Activated T-cell treated with anti-CD3 and anti-CD28 coated beads, Interleukin-2, amount 50 U/mL, for 4 hours (primary cell): Measurements from ENCODE around the gene FECH. TPM values are rescaled to one million over a fixed set of nuclear protein-coding genes. Genes with fewer than 3 reads are reported as not detected.

Source experiments
- ATAC-seq, 2 donors: fragments of 200-7000 bp; cut with Tn5 transposase; one replicate each; pipeline ENCODE4 v1.10.0; 2021
- DNase-seq: peaks from one replicate; pipeline ENCODE4 v3.0.0-alpha.2; 2020
- H3K27me3 Mint-ChIP-seq: one replicate; pipeline ENCODE4 v1.8.0; 2021; ENCODE audit warnings: low read depth, mixed read lengths
- H3K36me3 Mint-ChIP-seq: one replicate; pipeline ENCODE4 v1.8.0; 2022; ENCODE audit warnings: mixed read lengths; ENCODE audit not compliant: insufficient read depth
- H3K4me1 Mint-ChIP-seq: one replicate; pipeline ENCODE4 v1.8.0; 2021; ENCODE audit warnings: low read depth, mixed read lengths
- H3K4me3 Mint-ChIP-seq: one replicate; pipeline ENCODE4 v1.8.0; 2021; ENCODE audit warnings: mild to moderate bottlenecking, moderate library complexity, mixed read lengths
- H3K9me3 Mint-ChIP-seq: one replicate; pipeline ENCODE4 v1.8.0; 2021; ENCODE audit warnings: mixed read lengths
- total RNA-seq, 3 donors: library from RNA; stranded (reverse); gene quantifications; one replicate each; pipeline ENCODE4 v1.2.1, GENCODE V29; 2021

FECH gene, protein sequence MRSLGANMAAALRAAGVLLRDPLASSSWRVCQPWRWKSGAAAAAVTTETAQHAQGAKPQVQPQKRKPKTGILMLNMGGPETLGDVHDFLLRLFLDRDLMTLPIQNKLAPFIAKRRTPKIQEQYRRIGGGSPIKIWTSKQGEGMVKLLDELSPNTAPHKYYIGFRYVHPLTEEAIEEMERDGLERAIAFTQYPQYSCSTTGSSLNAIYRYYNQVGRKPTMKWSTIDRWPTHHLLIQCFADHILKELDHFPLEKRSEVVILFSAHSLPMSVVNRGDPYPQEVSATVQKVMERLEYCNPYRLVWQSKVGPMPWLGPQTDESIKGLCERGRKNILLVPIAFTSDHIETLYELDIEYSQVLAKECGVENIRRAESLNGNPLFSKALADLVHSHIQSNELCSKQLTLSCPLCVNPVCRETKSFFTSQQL
- total RNA-seq: 10 to 100 TPM; 14.7 to 18.7 (median 17.8) TPM

DNA sequence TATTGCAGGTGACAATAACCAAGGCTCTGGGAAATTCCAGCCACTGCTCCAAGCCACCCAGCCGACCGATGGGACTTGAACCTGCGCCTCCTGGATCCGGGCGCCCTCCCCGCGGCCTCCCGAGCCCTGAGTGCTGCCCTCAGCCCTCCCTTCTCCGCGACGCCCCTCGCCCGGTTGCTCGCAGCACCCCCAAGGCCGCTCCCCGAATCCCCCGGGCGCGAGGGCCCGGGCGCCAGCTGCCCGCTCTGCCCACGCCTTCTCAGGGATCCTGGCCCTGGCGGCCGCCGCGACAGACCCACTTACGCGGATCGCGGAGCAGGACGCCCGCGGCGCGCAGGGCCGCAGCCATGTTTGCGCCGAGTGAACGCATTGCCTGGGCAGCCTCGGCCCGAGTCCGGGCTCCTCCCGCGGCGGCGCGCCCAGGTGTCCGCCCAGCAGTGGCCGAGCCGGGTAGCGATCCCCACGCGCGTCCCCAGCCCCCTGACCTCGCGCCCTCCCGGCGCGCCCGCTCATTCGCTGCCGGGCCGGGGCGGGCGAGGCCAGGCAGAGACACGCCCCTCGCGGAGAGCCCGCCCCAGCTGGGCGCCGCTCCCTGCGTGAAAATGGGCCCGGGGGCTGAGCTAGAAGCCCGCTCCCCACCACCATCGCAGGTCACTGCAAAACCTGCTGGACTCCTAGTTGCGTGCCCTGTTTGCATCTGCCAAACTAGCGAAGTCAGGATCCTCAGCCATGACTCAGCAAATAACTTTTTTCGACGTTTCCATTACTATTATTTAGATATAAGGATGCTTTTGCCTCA, at the start of gene FECH:
TSS of gene FECH (minus strand) at position 452 of the 799 bp plus-strand sequence. CDS start at position 370, 82 bp downstream.
- H3K4me1 Mint-ChIP-seq: peaks cover 24% of the 10 kb centered on the region
- peak within 1 kb of the TSS; percentile 85 for H3K4me3 Mint-ChIP-seq
- no peaks in the 10 kb centered on the region for H3K27me3 Mint-ChIP-seq
- H3K36me3 Mint-ChIP-seq: peaks cover 5% of the 10 kb centered on the region
- ATAC-seq (peak; percentile 97 to 98), DNase-seq (peak; percentile 50)
- no peaks in the 10 kb centered on the region for H3K9me3 Mint-ChIP-seq

- DNase-seq (no peak), ATAC-seq (no peak)
- no peak overlapping the region for H3K4me3 Mint-ChIP-seq
- no peaks in the 10 kb centered on the region for H3K27me3 Mint-ChIP-seq
- peaks cover 17% of the 10 kb centered on the region for H3K4me1 Mint-ChIP-seq
- H3K36me3 Mint-ChIP-seq: peaks cover 9% of the 10 kb centered on the region
- H3K9me3 Mint-ChIP-seq: no peaks in the 10 kb centered on the region
Observed at GRCh38 chr18:57635003-57635822, 48.7 kb upstream of the FECH start.

DNA sequence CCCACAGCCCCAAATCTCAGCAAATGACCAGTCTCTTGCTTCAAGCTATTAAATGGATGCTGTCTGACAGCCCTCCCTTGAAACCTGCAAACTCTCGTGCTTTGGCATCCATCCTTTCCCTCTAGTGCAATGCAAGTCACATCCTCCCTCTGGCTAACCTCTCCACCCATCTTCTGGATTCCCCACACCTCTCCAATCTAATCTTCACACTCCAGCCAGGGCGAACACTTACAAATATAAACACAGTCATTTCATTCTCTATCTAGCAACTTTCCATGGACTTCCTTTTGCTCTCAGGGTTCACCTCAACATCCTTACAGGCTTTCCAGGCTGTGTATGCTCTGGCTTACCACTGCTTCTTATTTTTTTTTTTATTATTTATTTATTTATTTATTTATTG, 45.2 kb upstream of the FECH start:
- Mint-ChIP-seq H3K4me1 (peaks cover 21% of the 10 kb centered on the region), H3K9me3 (no peaks in the 10 kb centered on the region)
- ATAC-seq: no peak

GRCh38 chr18:57630754-57631595, 44.5 kb upstream of the FECH start:
- H3K4me3 Mint-ChIP-seq: peak overlapping the region; percentile 97
- no peaks in the 10 kb centered on the region for H3K9me3 Mint-ChIP-seq
- no peak for DNase-seq
- no peaks in the 10 kb centered on the region for H3K27me3 Mint-ChIP-seq
- H3K4me1 Mint-ChIP-seq: peaks cover 21% of the 10 kb centered on the region
- H3K36me3 Mint-ChIP-seq: peaks cover 2% of the 10 kb centered on the region
- ATAC-seq: no peak

More for the DNA sequence above, 45.2 kb upstream of the FECH start:
- Mint-ChIP-seq H3K4me3 (peak overlapping the region; percentile 97), H3K36me3 (peaks cover 2% of the 10 kb centered on the region), H3K27me3 (no peaks in the 10 kb centered on the region)
- DNase-seq: no peak

DNA sequence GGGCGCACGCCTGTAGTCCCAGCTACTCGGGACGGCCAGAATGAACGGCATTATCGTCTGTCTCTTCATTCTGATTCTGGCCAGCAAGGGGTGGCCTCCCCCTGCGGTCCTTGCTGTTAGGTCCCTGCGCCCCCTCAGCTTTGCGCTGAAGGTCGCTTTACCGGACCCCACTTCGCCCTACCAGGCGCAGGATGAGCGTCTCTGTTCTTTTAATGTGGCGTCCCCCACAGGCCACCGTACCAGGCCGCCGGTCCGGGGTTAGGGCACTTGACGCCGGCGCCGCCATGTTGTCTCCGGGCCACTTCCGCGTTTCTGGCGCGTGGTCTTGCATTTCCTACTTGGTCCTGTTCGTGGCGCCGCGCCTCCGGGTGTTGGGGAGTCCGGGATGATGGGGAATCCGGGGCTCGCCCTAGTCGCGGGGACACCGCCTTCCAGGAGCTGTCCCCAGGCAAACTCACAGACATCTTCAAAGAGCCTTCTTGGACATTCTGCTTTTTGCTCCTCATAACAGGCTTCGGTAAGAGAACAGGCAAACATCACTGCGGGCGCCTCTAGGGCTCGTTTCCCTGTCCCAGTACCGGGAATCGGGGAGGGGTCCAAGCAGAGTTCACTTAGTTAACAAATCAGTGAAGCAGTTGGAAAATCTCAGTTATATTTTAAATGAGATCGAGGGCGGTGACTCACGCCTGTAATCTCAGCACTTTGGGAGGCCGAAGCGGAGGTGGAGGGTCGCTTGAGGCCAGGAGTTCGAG, 43.7 kb upstream of the FECH start:
- H3K27me3 Mint-ChIP-seq: no peaks in the 10 kb centered on the region
- H3K36me3 Mint-ChIP-seq: no peaks in the 10 kb centered on the region
- peaks cover 18% of the 10 kb centered on the region for H3K4me1 Mint-ChIP-seq
- no peaks in the 10 kb centered on the region for H3K9me3 Mint-ChIP-seq
- ATAC-seq: peak; percentile 96 to 97
- H3K4me3 Mint-ChIP-seq: peak overlapping the region; percentile 97
- peak; percentile 94 for DNase-seq

- Mint-ChIP-seq H3K9me3 (no peaks in the 10 kb centered on the region), H3K36me3 (no peaks in the 10 kb centered on the region), H3K4me3 (peak overlapping the region; percentile 97), H3K4me1 (peaks cover 18% of the 10 kb centered on the region), H3K27me3 (no peaks in the 10 kb centered on the region)
- ATAC-seq (no peak), DNase-seq (no peak)
Observed at GRCh38 chr18:57629422-57629821, 42.9 kb upstream of the FECH start.

DNA sequence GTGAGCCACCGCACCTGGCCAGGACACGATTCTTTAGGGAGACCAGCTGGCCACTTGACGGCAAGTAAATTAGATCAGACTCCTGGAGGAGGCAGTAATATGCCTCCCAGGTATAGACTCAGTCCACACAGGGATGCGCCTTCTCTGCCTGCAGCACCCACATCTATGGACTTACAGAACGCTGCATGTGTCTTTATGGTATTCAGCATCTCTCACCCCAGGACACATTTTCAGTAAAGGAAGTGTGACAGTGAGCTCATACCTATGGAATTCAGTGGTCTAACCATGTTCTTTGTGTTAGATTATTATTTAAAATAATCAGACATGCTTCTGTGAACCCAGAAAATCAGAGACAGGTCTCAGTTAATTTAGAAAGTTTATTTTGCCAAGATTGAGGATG, 41.0 kb upstream of the FECH start:
- H3K4me1 Mint-ChIP-seq: peaks cover 17% of the 10 kb centered on the region
- peak overlapping the region; percentile 5 for H3K4me3 Mint-ChIP-seq
- H3K27me3 Mint-ChIP-seq: no peaks in the 10 kb centered on the region
- H3K36me3 Mint-ChIP-seq: no peaks in the 10 kb centered on the region
- no peaks in the 10 kb centered on the region for H3K9me3 Mint-ChIP-seq
- DNase-seq (no peak), ATAC-seq (no peak)

DNA sequence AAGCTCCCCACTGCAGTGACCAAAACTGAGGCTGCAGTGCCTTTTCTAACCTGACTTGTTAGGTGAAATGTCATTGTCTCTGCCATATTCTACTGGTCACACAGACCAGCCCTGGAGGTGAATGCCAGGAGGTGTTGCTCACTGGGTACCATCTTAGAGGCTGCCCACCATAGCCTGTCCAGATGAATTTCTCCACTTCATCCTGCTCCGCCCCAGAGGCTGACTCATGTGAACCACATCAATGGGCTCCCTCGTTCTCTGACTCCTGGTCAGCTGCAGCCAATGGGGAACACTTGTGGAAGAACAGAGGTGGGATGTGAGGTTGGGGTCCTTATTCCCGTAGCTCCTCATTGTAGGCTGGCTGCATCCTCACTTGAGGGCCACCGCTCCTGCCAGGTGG, 38.5 kb upstream of the FECH start:
- no peak overlapping the region for H3K4me3 Mint-ChIP-seq
- peaks cover 12% of the 10 kb centered on the region for H3K4me1 Mint-ChIP-seq
- no peaks in the 10 kb centered on the region for H3K9me3 Mint-ChIP-seq
- H3K36me3 Mint-ChIP-seq: peaks cover 5% of the 10 kb centered on the region
- no peak for ATAC-seq
- DNase-seq: no peak
- H3K27me3 Mint-ChIP-seq: no peaks in the 10 kb centered on the region

GRCh38 chr18:57621246-57621604, 34.7 kb upstream of the FECH start:
- Mint-ChIP-seq H3K4me1 (peaks cover 30% of the 10 kb centered on the region), H3K36me3 (peaks cover 10% of the 10 kb centered on the region), H3K27me3 (no peaks in the 10 kb centered on the region), H3K9me3 (no peaks in the 10 kb centered on the region), H3K4me3 (peak overlapping the region; percentile 91)
- DNase-seq (no peak), ATAC-seq (peak; percentile 32 to 35)

- DNase-seq (no peak), ATAC-seq (no peak)
- peaks cover 15% of the 10 kb centered on the region for H3K36me3 Mint-ChIP-seq
- peaks cover 34% of the 10 kb centered on the region for H3K4me1 Mint-ChIP-seq
- no peaks in the 10 kb centered on the region for H3K9me3 Mint-ChIP-seq
- H3K27me3 Mint-ChIP-seq: no peaks in the 10 kb centered on the region
- peak overlapping the region; percentile 91 for H3K4me3 Mint-ChIP-seq
Observed at GRCh38 chr18:57619876-57620275, 33.4 kb upstream of the FECH start.

GRCh38 chr18:57618910-57619309, 32.4 kb upstream of the FECH start:
- Mint-ChIP-seq H3K27me3 (no peaks in the 10 kb centered on the region), H3K4me3 (peak overlapping the region; percentile 6), H3K4me1 (peaks cover 34% of the 10 kb centered on the region), H3K36me3 (peaks cover 17% of the 10 kb centered on the region), H3K9me3 (no peaks in the 10 kb centered on the region)
- ATAC-seq (no peak), DNase-seq (no peak)

- Mint-ChIP-seq H3K4me3 (no peak overlapping the region), H3K9me3 (no peaks in the 10 kb centered on the region), H3K36me3 (peaks cover 45% of the 10 kb centered on the region), H3K4me1 (no peaks in the 10 kb centered on the region), H3K27me3 (no peaks in the 10 kb centered on the region)
- ATAC-seq (no peak), DNase-seq (no peak)
Observed at GRCh38 chr18:57603871-57604270, 17.4 kb upstream of the FECH start.

- Mint-ChIP-seq H3K36me3 (peaks cover 22% of the 10 kb centered on the region), H3K4me3 (no peak overlapping the region), H3K4me1 (peaks cover 4% of the 10 kb centered on the region), H3K9me3 (peaks cover 4% of the 10 kb centered on the region), H3K27me3 (no peaks in the 10 kb centered on the region)
- no peak for DNase-seq
- ATAC-seq: no peak
Observed at GRCh38 chr18:57595347-57595746, 8.8 kb upstream of the FECH start.
